HG03095 (cell line): Measurements from ENCODE around the gene MAGED1.
"Not testable (repeated sequence)": the region's sequence is repeated elsewhere in the genome, so short reads cannot be mapped to it uniquely, and the experiment has no call there.

ENCODE experiments used
- ATAC-seq: cut with Tn5 transposase; IDR thresholded peaks from one replicate; pipeline ENCODE4 v1.9.1; 2021; ENCODE audit warnings: moderate library complexity; ENCODE audit not compliant: unreplicated experiment

The MAGED1 gene

DNA sequence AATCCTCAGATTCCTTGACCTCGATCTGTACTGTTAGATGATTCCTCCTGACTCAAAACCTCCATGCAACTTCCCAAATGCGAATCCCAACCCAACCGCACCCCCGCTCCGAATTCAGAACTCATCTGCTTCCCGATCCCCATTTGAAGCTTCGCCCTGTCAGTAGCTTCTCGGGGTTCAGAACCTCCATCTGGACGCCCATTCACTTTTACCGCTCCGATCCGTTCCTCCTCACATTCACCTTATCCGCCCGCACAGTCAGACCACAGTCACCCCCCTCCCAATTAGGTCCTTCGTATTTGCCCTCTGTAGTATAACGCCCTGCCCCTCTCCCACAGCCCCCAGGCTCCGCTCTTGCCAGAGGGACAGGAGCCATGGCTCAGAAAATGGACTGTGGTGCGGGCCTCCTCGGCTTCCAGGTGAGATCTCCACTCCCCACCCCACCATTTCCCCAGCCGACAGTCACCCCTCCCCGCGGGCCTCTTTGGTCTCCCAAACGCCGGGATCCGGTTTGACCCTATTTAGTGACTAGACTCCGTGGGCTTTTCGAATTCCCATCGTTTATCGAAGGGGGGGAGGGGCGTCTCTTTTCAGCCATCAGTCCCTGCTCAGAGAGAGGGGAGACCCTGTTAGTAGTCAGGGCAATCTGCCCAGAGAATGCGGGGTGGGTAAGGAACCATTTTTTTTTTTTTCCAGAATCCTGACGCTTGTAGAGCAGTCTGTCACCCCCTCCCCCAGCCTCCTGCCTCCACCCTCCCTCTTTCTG is 691 bp downstream of the MAGED1 start:
- ATAC-seq = no peak

DNA sequence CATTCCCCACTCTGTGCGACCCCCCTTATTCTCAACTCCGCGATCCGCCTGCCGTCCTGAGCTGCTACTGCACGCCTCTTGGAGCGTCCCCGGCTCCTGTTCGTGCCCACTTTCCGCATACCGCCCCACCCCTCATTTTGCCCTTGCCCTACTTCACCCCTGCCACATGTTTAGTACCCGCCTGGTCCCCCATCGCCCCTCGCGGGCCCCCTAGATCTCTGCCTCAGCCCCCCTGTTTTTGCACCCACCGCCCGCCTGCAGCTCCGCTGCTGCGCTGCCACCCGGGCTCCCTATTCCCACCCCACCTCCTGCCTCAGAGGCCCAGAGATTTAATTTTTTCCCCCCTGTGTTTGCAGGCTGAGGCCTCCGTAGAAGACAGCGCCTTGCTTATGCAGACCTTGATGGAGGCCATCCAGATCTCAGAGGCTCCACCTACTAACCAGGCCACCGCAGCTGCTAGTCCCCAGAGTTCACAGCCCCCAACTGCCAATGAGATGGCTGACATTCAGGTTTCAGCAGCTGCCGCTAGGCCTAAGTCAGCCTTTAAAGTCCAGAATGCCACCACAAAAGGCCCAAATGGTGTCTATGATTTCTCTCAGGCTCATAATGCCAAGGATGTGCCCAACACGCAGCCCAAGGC is 1.4 kb downstream of the MAGED1 start:
- ATAC-seq = no peak

DNA sequence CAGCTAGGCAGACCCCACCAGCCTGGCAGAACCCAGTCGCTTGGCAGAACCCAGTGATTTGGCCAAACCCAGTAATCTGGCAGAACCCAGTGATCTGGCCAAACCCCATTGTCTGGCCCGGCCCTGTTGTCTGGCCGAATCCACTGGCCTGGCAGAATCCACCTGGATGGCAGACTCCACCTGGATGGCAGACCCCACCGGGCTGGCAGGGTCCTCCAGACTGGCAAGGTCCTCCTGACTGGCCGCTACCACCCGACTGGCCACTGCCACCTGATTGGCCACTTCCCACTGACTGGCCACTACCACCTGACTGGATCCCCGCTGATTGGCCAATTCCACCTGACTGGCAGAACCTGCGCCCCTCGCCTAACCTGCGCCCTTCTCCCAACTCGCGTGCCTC is 3.2 kb downstream of the MAGED1 start:
- no peak for ATAC-seq

DNA sequence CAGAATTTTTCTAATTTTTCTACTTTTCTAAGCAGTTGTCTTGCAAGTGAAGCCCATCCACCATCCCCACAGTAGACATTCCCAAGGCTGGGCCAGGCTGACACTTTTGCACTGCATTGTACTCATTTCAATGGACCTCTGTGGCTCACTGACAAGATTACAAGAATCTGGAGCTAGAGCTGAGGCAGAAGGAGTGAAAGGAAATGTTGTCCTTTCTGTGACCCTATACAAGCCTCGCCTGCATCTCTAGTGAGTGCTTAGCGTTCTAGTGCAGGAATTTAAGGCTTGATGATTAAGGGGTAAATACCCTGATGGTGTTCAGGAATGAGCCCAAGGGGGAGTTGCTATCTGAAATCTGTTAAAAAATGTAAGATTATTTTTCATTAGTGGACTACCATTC is 6.3 kb downstream of the MAGED1 start:
- ATAC-seq = no peak

DNA sequence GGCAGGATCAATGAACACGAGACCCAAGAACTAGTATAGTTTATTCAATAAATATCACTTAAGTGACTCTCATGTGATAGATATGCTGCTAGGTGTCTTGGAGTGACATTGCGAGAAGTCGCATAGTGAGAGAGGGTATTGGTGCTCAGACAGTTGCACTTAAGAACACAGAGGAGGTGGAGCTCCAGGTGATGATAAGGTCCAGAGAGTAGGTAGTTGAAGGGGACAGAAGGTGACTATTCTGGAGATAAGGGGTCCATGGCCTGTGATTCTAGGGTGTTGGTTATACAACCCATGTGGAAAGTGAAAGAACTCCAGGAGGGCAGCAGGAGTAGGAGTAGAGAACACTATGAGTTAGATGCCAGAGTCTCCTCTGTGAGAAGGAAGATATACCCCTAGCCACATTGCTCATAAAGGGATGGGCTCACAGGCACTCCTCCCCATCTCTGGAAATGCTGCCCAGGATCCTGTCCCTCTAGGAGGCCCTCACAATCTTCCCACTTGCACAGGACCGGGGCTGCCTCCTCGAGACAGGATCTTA is 9.2 kb downstream of the MAGED1 start:
- ATAC-seq = no peak

DNA sequence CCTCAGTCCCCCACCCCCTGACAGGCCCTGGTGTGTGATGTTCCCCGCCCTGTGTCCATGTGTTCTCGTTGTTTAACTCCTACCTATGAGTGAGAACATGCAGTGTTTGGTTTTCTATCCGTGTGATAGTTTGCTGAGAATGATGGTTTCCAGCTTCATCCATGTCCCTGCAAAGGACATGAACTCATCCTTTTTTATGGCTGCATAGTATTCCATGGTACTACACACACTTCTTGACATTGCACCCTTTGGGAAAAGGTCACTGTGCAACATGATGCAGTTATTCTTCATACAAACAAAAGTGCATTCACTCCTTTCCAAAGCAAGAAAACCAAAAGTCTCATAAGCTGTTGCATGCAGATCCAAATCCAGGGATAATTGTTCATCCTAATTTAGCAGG is 11.7 kb downstream of the MAGED1 start:
- not testable (repeated sequence) for ATAC-seq

DNA sequence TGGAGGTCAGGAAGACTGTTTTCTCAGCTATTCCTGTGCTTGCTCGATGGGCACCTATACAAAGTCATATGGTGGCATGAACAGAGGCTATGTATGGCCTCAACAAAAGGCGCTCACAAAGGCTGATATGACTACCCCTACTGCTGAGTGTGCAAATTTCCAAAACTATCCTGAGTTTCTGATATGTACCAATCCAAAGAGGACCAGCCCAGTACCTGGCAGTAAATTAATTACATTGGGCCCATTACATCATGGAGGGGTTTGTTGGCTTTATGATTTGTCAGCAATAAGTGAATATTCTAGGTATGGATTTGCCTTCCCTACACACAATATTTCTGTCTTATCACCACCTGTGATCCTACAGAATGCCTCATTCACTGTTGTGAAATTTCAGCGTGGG is 12.3 kb downstream of the MAGED1 start:
- ATAC-seq = no peak

DNA sequence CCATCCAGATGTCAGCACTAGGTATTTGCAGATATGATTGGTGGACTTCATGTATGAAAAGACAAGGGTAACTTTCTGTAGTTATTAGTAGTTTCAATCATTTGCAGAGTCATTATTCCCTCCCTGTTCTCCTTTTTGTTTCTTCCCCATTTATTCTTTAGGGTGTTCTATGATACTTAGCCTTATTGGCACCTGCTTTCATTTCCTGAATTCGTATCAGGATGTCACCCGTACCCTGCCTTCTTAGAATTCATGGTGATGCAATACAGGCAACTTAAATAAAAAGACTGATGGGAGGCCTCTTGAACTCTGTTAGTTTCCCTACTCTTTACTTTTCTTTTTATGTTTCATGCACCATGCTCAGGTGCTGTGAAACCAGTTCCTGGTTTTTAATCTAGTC is 24.2 kb downstream of the MAGED1 start:
- no peak for ATAC-seq

DNA sequence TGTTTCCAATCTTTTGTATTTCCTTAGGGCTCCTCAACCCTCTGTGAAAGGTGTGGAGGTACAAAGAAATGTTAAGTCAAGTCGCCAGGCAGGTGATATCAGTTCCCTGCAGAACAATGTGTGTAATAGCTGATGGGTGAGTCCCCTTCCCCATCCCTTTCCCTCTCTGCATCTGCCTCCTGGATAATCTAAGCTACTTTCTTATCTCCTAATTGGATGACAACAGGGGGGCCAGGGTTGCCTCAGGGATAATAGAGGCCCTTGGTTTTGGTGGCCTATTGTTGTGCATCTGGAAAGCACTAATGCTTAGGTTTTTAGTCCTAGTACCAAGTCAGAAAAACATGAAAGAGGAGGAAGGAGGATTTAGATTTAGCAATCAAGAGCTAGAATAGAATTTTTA is 29.1 kb downstream of the MAGED1 start:
- no peak for ATAC-seq

DNA sequence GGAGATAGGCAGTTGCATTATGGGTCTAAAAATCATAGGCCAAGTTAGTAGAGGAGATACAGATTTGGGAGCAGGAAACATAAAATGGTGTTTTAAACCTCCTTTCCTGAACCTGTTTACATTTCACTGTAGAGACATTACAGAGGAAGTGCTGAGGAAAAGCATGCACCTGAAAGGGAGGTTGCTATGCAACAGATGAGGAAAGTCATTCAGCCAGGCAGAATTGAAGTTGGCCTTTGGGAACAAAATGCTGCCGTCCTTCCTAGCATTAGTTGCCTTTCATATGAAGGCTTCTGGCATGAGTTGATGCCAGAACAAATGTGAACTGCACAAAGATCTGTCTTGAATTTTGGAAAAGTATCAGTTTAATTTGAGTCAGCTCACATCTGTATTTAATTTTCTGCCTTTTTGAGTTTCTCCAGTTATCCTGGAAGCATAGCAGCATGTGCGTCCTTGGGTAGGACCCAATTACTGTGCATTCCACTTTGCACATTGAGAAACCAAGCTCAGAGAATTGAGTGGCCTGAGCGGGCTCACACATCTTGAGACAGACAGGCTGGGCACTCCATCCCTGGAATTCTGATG is 38.2 kb downstream of the MAGED1 start:
- ATAC-seq = no peak
